Ishikawa (cell line): ENCODE measurements around the gene FAP.
A peak's percentile ranks its signal among the peaks of the same experiment; 100 is the strongest.

Source experiments
- CEBPB ChIP-seq: IDR thresholded peaks from 2 replicates; pipeline ENCODE4 v1.6.1; 2012
- CREB1 ChIP-seq: IDR thresholded peaks from 2 replicates; pipeline ENCODE4 v1.6.1; 2012; ENCODE audit warnings: low read depth
- EGR1 ChIP-seq: IDR thresholded peaks from 2 replicates; pipeline ENCODE4 v1.6.1; 2012
- EP300 ChIP-seq: IDR thresholded peaks from 2 replicates; pipeline ENCODE4 v1.6.1; 2012; ENCODE audit warnings: borderline replicate concordance
- FOXM1 ChIP-seq: IDR thresholded peaks from 2 replicates; pipeline ENCODE4 v1.6.1; 2012; ENCODE audit warnings: low read depth, borderline replicate concordance
- NFIC ChIP-seq: IDR thresholded peaks from 2 replicates; pipeline ENCODE4 v1.6.1; 2012
- RAD21 ChIP-seq: IDR thresholded peaks from 2 replicates; pipeline ENCODE4 v1.6.1; 2012; ENCODE audit warnings: low read depth
- TAF1 ChIP-seq: IDR thresholded peaks from 2 replicates; pipeline ENCODE4 v1.6.1; 2012; ENCODE audit warnings: low read depth, mild to moderate bottlenecking
- TCF12 ChIP-seq: IDR thresholded peaks from 2 replicates; pipeline ENCODE4 v1.6.1; 2012; ENCODE audit warnings: low read depth
- TEAD4 ChIP-seq: IDR thresholded peaks from 2 replicates; pipeline ENCODE4 v1.6.1; 2012
- YY1 ChIP-seq: IDR thresholded peaks from 2 replicates; pipeline ENCODE4 v1.6.1; 2012; ENCODE audit warnings: low read depth
- ZBTB7A ChIP-seq: IDR thresholded peaks from 2 replicates; pipeline ENCODE4 v1.6.1; 2012; ENCODE audit warnings: low read depth
- TF ChIP-seq, protein P1 (sequence below): IDR thresholded peaks from 2 replicates; pipeline ENCODE4 v1.6.1; 2012
- TF ChIP-seq, protein P2 (sequence below): IDR thresholded peaks from 2 replicates; pipeline ENCODE4 v1.6.1; 2012
- TF ChIP-seq, protein P3 (sequence below): IDR thresholded peaks from 2 replicates; pipeline ENCODE4 v1.6.1; 2012; ENCODE audit warnings: low read depth, mild to moderate bottlenecking

Gene FAP

DNA sequence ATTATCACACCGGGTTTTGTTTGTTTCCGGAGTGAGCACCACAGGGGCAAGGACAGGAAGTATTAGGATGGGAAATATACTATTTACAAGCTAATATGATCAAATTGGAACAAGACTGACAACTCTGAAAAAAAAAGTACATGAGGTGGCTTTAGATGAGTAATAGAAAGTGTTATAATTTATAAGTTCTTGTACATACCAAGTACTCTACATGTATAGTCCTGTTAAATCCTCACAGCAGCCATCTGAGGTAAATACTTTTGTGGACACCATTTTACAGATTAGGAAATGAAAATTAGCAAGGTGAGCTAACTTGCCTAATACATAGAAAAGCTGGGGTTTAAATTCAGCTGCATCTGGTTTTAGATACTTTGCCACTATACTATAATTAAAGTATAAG is 11.2 kb downstream of the FAP start:
- no peak for TF ChIP-seq EP300
- TF ChIP-seq CREB1, result no peak
- TF ChIP-seq ZBTB7A, result no peak
- no peak for TF ChIP-seq EGR1
- no peak for TF ChIP-seq FOXM1
- TF ChIP-seq RAD21, result no peak
- TF ChIP-seq, protein P1, sequence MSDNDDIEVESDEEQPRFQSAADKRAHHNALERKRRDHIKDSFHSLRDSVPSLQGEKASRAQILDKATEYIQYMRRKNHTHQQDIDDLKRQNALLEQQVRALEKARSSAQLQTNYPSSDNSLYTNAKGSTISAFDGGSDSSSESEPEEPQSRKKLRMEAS, result no peak
- TF ChIP-seq TAF1, result no peak
- no peak for TF ChIP-seq YY1
- TF ChIP-seq, protein P2, sequence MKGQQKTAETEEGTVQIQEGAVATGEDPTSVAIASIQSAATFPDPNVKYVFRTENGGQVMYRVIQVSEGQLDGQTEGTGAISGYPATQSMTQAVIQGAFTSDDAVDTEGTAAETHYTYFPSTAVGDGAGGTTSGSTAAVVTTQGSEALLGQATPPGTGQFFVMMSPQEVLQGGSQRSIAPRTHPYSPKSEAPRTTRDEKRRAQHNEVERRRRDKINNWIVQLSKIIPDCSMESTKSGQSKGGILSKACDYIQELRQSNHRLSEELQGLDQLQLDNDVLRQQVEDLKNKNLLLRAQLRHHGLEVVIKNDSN, result no peak
- no peak for TF ChIP-seq CEBPB
- TF ChIP-seq TCF12, result no peak
- TF ChIP-seq, protein P3, sequence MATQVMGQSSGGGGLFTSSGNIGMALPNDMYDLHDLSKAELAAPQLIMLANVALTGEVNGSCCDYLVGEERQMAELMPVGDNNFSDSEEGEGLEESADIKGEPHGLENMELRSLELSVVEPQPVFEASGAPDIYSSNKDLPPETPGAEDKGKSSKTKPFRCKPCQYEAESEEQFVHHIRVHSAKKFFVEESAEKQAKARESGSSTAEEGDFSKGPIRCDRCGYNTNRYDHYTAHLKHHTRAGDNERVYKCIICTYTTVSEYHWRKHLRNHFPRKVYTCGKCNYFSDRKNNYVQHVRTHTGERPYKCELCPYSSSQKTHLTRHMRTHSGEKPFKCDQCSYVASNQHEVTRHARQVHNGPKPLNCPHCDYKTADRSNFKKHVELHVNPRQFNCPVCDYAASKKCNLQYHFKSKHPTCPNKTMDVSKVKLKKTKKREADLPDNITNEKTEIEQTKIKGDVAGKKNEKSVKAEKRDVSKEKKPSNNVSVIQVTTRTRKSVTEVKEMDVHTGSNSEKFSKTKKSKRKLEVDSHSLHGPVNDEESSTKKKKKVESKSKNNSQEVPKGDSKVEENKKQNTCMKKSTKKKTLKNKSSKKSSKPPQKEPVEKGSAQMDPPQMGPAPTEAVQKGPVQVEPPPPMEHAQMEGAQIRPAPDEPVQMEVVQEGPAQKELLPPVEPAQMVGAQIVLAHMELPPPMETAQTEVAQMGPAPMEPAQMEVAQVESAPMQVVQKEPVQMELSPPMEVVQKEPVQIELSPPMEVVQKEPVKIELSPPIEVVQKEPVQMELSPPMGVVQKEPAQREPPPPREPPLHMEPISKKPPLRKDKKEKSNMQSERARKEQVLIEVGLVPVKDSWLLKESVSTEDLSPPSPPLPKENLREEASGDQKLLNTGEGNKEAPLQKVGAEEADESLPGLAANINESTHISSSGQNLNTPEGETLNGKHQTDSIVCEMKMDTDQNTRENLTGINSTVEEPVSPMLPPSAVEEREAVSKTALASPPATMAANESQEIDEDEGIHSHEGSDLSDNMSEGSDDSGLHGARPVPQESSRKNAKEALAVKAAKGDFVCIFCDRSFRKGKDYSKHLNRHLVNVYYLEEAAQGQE, result no peak
- no peak for TF ChIP-seq NFIC

DNA sequence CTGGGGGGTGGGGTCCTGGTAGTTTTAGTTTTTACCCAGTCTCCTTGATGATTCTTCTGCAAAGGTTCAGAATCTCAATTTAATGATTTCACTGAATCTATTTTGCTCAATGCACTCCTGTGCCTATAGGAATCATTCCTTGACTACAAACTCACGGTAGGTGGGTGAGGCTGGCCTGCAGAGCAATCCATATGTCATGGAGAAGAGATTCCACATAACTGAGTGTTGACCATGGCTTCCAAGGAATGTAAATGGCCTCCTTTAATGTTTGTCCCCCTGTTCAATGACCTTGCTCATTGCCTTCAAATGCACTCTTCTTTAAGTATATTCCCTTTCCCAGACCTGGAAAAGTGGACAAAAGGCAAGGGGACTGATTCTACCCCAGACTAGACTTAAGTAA is 12.5 kb downstream of the FAP start:
- no peak for TF ChIP-seq TAF1
- TF ChIP-seq EP300, result no peak
- TF ChIP-seq EGR1, result no peak
- TF ChIP-seq YY1, result no peak
- TF ChIP-seq NFIC, result no peak

DNA sequence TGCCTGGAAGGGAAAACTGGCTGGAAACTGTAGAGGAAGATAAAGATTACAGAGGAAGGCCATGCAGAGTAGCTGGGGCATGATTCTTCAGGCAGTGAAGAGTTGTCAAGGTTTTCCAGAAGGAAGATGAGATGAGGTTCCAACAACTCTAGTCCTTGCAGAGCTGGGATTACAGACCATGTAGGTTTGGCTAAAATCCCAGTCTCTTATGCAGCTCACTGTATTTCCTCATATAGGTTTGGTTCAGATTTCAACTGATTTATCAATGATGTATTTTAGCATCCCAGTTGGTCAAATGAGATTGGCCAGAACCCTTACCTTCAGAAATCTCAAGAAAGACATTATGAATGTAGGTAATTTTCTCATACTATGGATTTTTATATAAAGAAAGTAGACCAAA is 16.4 kb downstream of the FAP start:
- TF ChIP-seq FOXM1, result no peak
- no peak for TF ChIP-seq RAD21
- TF ChIP-seq, protein P3, result no peak
- TF ChIP-seq, protein P1, result no peak
- no peak for TF ChIP-seq CEBPB

DNA sequence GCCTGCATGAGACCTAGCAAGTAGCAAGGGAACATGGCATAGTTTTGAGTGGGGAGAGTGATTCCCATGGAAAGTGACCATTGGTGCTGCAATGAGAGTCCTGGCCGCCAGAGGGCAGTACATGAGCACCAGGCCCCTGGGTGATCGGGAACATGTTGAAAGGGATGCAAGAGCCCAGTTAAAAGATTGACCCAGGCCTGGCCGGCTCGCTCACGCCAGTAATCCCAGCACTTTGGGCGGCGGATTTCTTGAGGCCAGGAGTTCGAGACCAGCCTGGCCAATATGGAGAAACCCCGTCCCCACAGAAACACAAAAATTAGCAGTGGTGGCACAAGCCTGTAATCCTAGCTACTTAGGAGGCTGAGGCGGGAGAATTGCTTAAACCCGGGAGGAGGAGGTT is 22.2 kb downstream of the FAP start:
- TF ChIP-seq FOXM1 (no peak), RAD21 (peak; percentile 78)

DNA sequence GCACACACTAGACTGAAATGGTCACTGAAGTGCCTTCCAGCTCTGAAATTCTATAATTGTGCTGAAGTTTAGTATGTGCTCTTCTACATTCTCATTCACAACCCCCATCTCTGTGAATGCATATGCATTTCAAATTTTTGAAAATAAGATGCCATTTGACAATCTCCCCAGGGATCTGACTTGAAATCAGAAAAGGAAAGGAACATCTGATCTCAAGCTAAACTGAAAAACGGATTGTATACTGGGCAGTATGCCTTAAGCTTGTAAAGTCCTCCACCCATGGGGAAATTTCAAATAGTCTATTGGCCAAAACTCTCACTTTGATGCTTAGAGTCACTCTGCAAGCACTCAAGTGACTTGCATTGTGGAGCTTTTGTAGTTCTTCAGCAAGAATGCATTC is 22.9 kb downstream of the FAP start:
- no peak for TF ChIP-seq EGR1

DNA sequence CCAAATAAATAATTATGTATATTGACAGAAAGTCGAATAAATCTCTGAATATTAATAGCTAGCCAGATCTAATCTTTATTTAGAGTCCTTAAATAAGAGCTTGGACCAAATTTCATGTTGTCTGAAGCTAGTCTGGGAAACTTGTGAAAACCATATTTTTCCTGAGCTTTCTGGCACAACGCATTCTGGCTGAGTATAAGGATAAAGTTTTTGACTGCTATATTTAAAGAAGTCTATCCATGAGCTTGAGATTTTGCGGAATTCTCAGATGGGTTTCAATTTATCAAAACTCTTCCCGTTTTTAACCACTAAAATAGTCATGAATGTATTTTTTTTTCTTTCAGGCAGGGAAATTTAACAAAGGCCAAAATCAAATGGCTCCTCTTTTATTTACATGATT is 23.8 kb downstream of the FAP start:
- TF ChIP-seq TAF1 (no peak), YY1 (no peak), TEAD4 (no peak), RAD21 (no peak)

DNA sequence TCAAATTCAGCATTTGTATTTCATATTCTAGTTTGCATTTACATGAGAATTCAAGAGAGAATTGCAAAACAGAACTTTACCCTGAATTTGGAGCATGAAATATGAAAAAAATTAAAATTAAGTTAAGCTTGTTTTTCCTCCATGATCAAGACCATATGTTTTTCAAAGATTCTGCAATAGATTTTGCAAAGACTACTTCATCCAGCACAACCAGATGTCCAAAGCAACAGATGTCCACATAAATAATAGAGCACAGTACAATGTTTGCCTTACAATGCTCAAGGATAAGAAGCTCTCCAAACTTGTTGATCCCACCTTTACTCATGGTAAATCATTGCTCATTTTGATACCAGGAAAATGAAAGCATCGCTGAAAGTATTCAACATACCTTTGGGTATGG is 25.6 kb downstream of the FAP start:
- TF ChIP-seq RAD21 (no peak), CEBPB (no peak), EP300 (no peak), CREB1 (no peak), EGR1 (no peak), ZBTB7A (no peak), YY1 (no peak), NFIC (no peak), TEAD4 (no peak), TCF12 (no peak), TAF1 (no peak), FOXM1 (no peak)
- TF ChIP-seq, protein P3, result no peak
- TF ChIP-seq, protein P2, result no peak
- TF ChIP-seq, protein P1, result no peak
